CD1c-positive myeloid dendritic cell (primary cell): ENCODE results near the gene ZMYND10.

Experiments
- DNase-seq: peaks from one replicate; pipeline ENCODE4 v3.0.0-alpha.2; 2016; ENCODE audit errors: extremely low spot score

The ZMYND10 gene

GRCh38 chr3:50303013-50303815 lies 42.3 kb downstream of the ZMYND10 start, which contains the start of gene HYAL1:
Gene HYAL1, minus strand, starts transcription at chr3:50303574. Its CDS starts 618 bp downstream, at chr3:50302956.
- DNase-seq, result no peak

GRCh38 chr3:50302095-50303012 lies 43.2 kb downstream of the ZMYND10 start:
- no peak for DNase-seq

- no peak for DNase-seq
Observed at GRCh38 chr3:50300681-50301254, 44.8 kb downstream of the ZMYND10 start.

- peak; percentile 89 for DNase-seq
Observed at GRCh38 chr3:50299929-50300680, 45.4 kb downstream of the ZMYND10 start.

- no peak for DNase-seq
Observed at GRCh38 chr3:50299638-50299928, 45.9 kb downstream of the ZMYND10 start.

- peak; percentile 99 for DNase-seq
Observed at GRCh38 chr3:50298836-50299637, 46.5 kb downstream of the ZMYND10 start, which contains the start of the genes HYAL3 and NAA80. Gene HYAL3, minus strand, starts transcription at chr3:50299405. Its CDS starts 3,803 bp downstream, at chr3:50295602. Gene NAA80, minus strand, starts transcription at chr3:50299405. Its CDS starts 1,942 bp downstream, at chr3:50297463.

- DNase-seq, result no peak
Observed at GRCh38 chr3:50297896-50298725, 47.4 kb downstream of the ZMYND10 start.

- DNase-seq, result no peak
Observed at GRCh38 chr3:50297384-50297775, 48.2 kb downstream of the ZMYND10 start.

- DNase-seq, result no peak
Observed at GRCh38 chr3:50296721-50297383, 48.7 kb downstream of the ZMYND10 start.

- DNase-seq, result no peak
Observed at GRCh38 chr3:50295553-50296431, 49.7 kb downstream of the ZMYND10 start.

GRCh38 chr3:50294492-50295403 lies 50.8 kb downstream of the ZMYND10 start:
- DNase-seq, result no peak

- DNase-seq, result no peak
Observed at GRCh38 chr3:50294089-50294488, 51.4 kb downstream of the ZMYND10 start.

GRCh38 chr3:50293079-50293801 lies 52.3 kb downstream of the ZMYND10 start:
- DNase-seq, result no peak

GRCh38 chr3:50292159-50293078 lies 53.1 kb downstream of the ZMYND10 start, which contains the start of gene IFRD2:
Gene IFRD2, minus strand, starts transcription at chr3:50292429. Its CDS starts 155 bp downstream, at chr3:50292274.
- DNase-seq, result peak; percentile 98
